GM23338 (cell line): ENCODE results near the gene RUNX1. TPM values are rescaled to one million over a fixed set of nuclear protein-coding genes. Genes with fewer than 3 reads are reported as not detected.

ENCODE experiments used
- ATAC-seq: fragments of 200-7000 bp; cut with Tn5 transposase; 3 replicates; pipeline ENCODE4 v1.9.1; 2020
- DNase-seq: peaks from one replicate; pipeline ENCODE4 v3.0.0-alpha.2; 2015; ENCODE audit warnings: low spot score
- H2AFZ ChIP-seq: fragments of 200-600 bp; sonication (generic); 2 replicates; pipeline ENCODE4 v1.8.0; 2016; ENCODE audit warnings: antibody characterized with exemption, mild to moderate bottlenecking, moderate library complexity
- H3F3A ChIP-seq: fragments of 200-600 bp; sonication (generic); replicated peaks from 2 replicates; pipeline ENCODE4 v1.8.0; 2017; ENCODE audit warnings: antibody characterized with exemption, mixed run types, low read depth
- H3K27ac ChIP-seq: fragments of 200-600 bp; sonication (generic); 2 replicates; pipeline ENCODE4 v1.6.1; 2016; ENCODE audit warnings: low read depth
- H3K27me3 ChIP-seq: fragments of 200-600 bp; sonication (generic); 2 replicates; pipeline ENCODE4 v1.8.0; 2016; ENCODE audit warnings: mild to moderate bottlenecking, mixed run types, moderate library complexity; ENCODE audit not compliant: insufficient read depth
- H3K36me3 ChIP-seq: fragments of 200-600 bp; sonication (generic); 2 replicates; pipeline ENCODE4 v1.8.0; 2016; ENCODE audit warnings: mild to moderate bottlenecking; ENCODE audit not compliant: insufficient read depth
- H3K4me1 ChIP-seq: fragments of 200-600 bp; sonication (generic); 2 replicates; pipeline ENCODE4 v1.8.0; 2016; ENCODE audit warnings: mild to moderate bottlenecking, moderate library complexity; ENCODE audit not compliant: insufficient read depth
- H3K4me2 ChIP-seq: fragments of 200-600 bp; sonication (generic); 2 replicates; pipeline ENCODE4 v1.7.1; 2017; ENCODE audit warnings: mixed run types
- H3K4me3 ChIP-seq: fragments of 200-600 bp; sonication (generic); 2 replicates; pipeline ENCODE4 v1.6.1; 2016; ENCODE audit warnings: mixed run types
- H3K79me2 ChIP-seq: fragments of 200-600 bp; sonication (generic); replicated peaks from 2 replicates; pipeline ENCODE4 v1.8.0; 2017; ENCODE audit warnings: mild to moderate bottlenecking; ENCODE audit not compliant: insufficient read depth
- H3K9me2 ChIP-seq: fragments of 200-600 bp; sonication (generic); 2 replicates; pipeline ENCODE4 v1.8.0; 2017; ENCODE audit not compliant: insufficient read depth
- H4K20me1 ChIP-seq: fragments of 200-600 bp; sonication (generic); replicated peaks from 2 replicates; pipeline ENCODE4 v1.8.0; 2017; ENCODE audit warnings: mild to moderate bottlenecking; ENCODE audit not compliant: insufficient read depth
- H3K27ac Mint-ChIP-seq: 2 replicates; pipeline ENCODE4 v1.8.0; 2020; ENCODE audit warnings: inconsistent platforms, mild to moderate bottlenecking, moderate library complexity, mixed read lengths
- H3K27me3 Mint-ChIP-seq: 3 replicates; pipeline ENCODE4 v1.8.0; 2022; ENCODE audit warnings: low read depth, mild to moderate bottlenecking, moderate library complexity, mixed read lengths, inconsistent platforms; ENCODE audit not compliant: insufficient read depth, poor library complexity
- H3K36me3 Mint-ChIP-seq: 3 replicates; pipeline ENCODE4 v1.8.0; 2021; ENCODE audit warnings: low read depth, mild to moderate bottlenecking, inconsistent platforms, moderate library complexity, mixed read lengths
- H3K4me1 Mint-ChIP-seq: 3 replicates; pipeline ENCODE4 v1.8.0; 2020; ENCODE audit warnings: mild to moderate bottlenecking, inconsistent platforms, mixed read lengths
- H3K4me3 Mint-ChIP-seq: 3 replicates; pipeline ENCODE4 v1.8.0; 2021; ENCODE audit warnings: moderate library complexity, mild to moderate bottlenecking, inconsistent platforms, mixed read lengths
- H3K9me3 Mint-ChIP-seq: 3 replicates; pipeline ENCODE4 v1.8.0; 2020; ENCODE audit warnings: moderate library complexity, mild to moderate bottlenecking, inconsistent platforms, mixed read lengths
- ETS1 ChIP-seq: IDR thresholded peaks from 2 replicates; pipeline ENCODE4 v1.6.1; 2016; ENCODE audit warnings: antibody characterized with exemption
- EZH2 ChIP-seq: fragments of 200-600 bp; sonication (generic); IDR thresholded peaks from one replicate; pipeline ENCODE4 v1.8.0; 2017; ENCODE audit warnings: antibody characterized with exemption, mild to moderate bottlenecking, low read depth; ENCODE audit not compliant: unreplicated experiment
- NANOG ChIP-seq: IDR thresholded peaks from 2 replicates; pipeline ENCODE4 v1.6.1; 2016; ENCODE audit warnings: antibody characterized with exemption, borderline replicate concordance
- POLR2AphosphoS5 ChIP-seq: IDR thresholded peaks from 2 replicates; pipeline ENCODE4 v1.6.1; 2016; ENCODE audit warnings: antibody characterized with exemption, low read depth
- ZNF462 ChIP-seq: fragments of 250-450 bp; sonication (Bioruptor Pico); IDR thresholded peaks from 2 replicates; pipeline ENCODE4 v1.5.0; 2020; ENCODE audit warnings: mild to moderate bottlenecking, moderate library complexity
- polyA plus RNA-seq: library from polyadenylated mRNA; unstranded; fragments of >200 nt; fragmentation: Nextera tagmentation; extraction: Ambion mirVana; gene quantifications from 2 replicates; pipeline ENCODE4 v1.2.1, GENCODE V29; 2016
- total RNA-seq: library from RNA; depleted of rRNA; stranded (reverse); fragments of >200 nt; shearing (Covaris generic); gene quantifications from 2 replicates; pipeline ENCODE4 v1.2.3, GENCODE V29; 2014

RUNX1 gene
- total and polyA plus RNA-seq, 2 experiments from 2014 or later: 0.29 to 1.1 TPM

DNA sequence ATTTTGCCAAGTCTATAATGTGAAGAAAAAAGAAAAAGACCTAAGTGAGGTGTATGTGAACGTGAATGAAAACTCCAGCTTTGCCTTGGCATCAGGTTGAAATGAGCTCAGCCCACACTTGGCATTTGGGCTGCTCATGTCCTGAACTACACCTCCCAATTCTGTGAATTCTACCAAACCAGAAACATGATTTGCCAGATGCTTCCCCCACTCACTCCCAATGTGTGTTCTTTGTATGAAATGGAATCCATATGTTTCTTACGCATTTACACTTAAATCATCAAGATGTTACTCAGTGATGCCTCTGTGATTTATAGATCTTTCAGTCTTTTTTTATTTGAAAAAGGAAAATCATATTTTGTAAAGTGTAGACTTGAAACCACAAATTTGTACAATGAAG is 32.8 kb upstream of the RUNX1 start:
- H2AFZ ChIP-seq: no peak overlapping the region
- DNase-seq (no peak), ATAC-seq (no peak)
- no peak overlapping the region for H3K4me3 Mint-ChIP-seq
- TF ChIP-seq ETS1 (no peak), ZNF462 (CRISPR knock-in tag) (no peak)
- H3K4me1 Mint-ChIP-seq: peaks cover 3% of the 10 kb centered on the region; the same call in 1 of the 3 replicates
- peaks cover 8% of the 10 kb centered on the region for H3K27me3 Mint-ChIP-seq
- no peak overlapping the region for H3K27ac Mint-ChIP-seq
- H3K36me3 ChIP-seq: 0 out of 2 replicates have a peak, but pooled peaks cover 4% of the 10 kb centered on the region
- no peak overlapping the region for H3K4me3 ChIP-seq
- no peaks in the 10 kb centered on the region for H4K20me1 ChIP-seq
- no peaks in the 10 kb centered on the region for H3K27me3 ChIP-seq
- 0 out of 3 replicates have a peak, but pooled peaks cover 5% of the 10 kb centered on the region for H3K36me3 Mint-ChIP-seq
- H3K4me1 ChIP-seq: no peaks in the 10 kb centered on the region
- H3K9me3 Mint-ChIP-seq: peaks cover 4% of the 10 kb centered on the region
- H3K4me2 ChIP-seq: no peak overlapping the region
- H3F3A ChIP-seq: no peaks in the 10 kb centered on the region
- H3K9me2 ChIP-seq: no peaks in the 10 kb centered on the region
- no peaks in the 10 kb centered on the region for H3K79me2 ChIP-seq
- no peak overlapping the region for H3K27ac ChIP-seq

GRCh38 chr21:35079181-35079580 is 30.1 kb upstream of the RUNX1 start:
- H3K36me3 ChIP-seq: 0 out of 2 replicates have a peak, but pooled peaks cover 3% of the 10 kb centered on the region
- H3K27me3 Mint-ChIP-seq: peaks cover 8% of the 10 kb centered on the region
- no peak overlapping the region for H3K4me2 ChIP-seq
- TF ChIP-seq ZNF462 (CRISPR knock-in tag) (no peak), POLR2AphosphoS5 (no peak), EZH2 (no peak), NANOG (no peak)

More at GRCh38 chr21:35079181-35079580, 30.1 kb upstream of the RUNX1 start:
- Histone ChIP-seq H3F3A (no peaks in the 10 kb centered on the region), H3K27me3 (no peaks in the 10 kb centered on the region), H3K79me2 (no peaks in the 10 kb centered on the region), H3K4me1 (no peaks in the 10 kb centered on the region), H3K9me2 (no peaks in the 10 kb centered on the region; the same call in 1 of the 2 replicates), H4K20me1 (no peaks in the 10 kb centered on the region), H3K27ac (no peak overlapping the region), H3K4me3 (no peak overlapping the region), H2AFZ (no peak overlapping the region)
- no peaks in the 10 kb centered on the region for H3K4me1 Mint-ChIP-seq
- peaks cover 4% of the 10 kb centered on the region for H3K9me3 Mint-ChIP-seq
- no peak overlapping the region for H3K27ac Mint-ChIP-seq
- ATAC-seq: no peak
- DNase-seq: no peak
- no peak overlapping the region for H3K4me3 Mint-ChIP-seq
- H3K36me3 Mint-ChIP-seq: 0 out of 3 replicates have a peak, but pooled peaks cover 5% of the 10 kb centered on the region
